Hepatocyte (in vitro differentiated cells): ENCODE results near the gene INS.

Experiments
- EZH2 ChIP-seq: fragments of 200-600 bp; sonication (generic); IDR thresholded peaks from 2 replicates; pipeline ENCODE4 v1.6.1; 2016; ENCODE audit warnings: antibody characterized with exemption, mild to moderate bottlenecking, borderline replicate concordance
- TF ChIP-seq, protein P1 (sequence below): fragments of 200-600 bp; sonication (generic); IDR thresholded peaks from 2 replicates; pipeline ENCODE4 v1.5.1; 2016; ENCODE audit warnings: antibody characterized with exemption, mild to moderate bottlenecking; ENCODE audit not compliant: poor library complexity

DNA sequence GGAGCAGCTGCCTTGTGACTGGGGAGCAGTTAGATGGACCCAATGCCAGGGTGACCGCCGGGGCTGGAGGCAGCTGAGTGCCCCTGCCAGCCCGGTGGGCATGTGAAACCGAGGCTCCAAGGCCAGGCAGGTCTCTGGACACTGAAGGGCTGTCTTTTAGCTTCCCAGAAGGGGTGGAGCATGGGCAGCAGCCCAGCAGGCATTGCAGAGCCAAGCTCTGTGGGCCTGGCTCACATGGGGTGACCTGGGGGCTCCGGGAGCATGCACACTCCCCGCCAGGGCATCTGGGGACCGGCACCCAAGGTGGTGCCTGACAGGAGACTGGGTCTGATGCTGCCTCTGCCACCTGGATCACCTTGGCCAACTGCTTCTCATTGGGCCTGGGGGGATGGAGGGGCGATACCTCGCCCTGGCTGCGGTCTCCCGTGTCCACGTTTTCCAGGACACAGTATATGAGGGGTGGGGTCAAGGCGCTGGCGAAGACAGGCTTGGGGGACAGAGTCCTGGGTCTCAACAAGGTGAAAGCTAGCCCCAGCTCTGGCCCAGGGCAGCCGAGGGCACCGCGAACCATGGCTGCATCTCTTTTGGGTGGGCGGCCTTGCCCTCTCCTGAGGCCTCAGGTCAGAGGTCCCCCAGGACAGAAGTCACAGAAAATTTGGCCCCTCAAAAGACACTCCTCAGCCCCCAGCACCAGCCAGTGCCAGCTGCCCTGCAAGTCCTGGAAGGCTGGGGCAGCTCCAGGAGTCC lies 3.5 kb downstream of the INS start:
- TF ChIP-seq, protein P1, sequence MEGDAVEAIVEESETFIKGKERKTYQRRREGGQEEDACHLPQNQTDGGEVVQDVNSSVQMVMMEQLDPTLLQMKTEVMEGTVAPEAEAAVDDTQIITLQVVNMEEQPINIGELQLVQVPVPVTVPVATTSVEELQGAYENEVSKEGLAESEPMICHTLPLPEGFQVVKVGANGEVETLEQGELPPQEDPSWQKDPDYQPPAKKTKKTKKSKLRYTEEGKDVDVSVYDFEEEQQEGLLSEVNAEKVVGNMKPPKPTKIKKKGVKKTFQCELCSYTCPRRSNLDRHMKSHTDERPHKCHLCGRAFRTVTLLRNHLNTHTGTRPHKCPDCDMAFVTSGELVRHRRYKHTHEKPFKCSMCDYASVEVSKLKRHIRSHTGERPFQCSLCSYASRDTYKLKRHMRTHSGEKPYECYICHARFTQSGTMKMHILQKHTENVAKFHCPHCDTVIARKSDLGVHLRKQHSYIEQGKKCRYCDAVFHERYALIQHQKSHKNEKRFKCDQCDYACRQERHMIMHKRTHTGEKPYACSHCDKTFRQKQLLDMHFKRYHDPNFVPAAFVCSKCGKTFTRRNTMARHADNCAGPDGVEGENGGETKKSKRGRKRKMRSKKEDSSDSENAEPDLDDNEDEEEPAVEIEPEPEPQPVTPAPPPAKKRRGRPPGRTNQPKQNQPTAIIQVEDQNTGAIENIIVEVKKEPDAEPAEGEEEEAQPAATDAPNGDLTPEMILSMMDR: no peak
- TF ChIP-seq EZH2: no peak
